GM15510 (cell line): ENCODE data around the gene PRR15.

Experiments used
- POLR2A ChIP-seq: IDR thresholded peaks from 3 replicates; pipeline ENCODE4 v1.6.1; 2011; ENCODE audit warnings: borderline replicate concordance; ENCODE audit not compliant: insufficient read length; ENCODE audit errors: extremely low read depth

Gene PRR15

DNA sequence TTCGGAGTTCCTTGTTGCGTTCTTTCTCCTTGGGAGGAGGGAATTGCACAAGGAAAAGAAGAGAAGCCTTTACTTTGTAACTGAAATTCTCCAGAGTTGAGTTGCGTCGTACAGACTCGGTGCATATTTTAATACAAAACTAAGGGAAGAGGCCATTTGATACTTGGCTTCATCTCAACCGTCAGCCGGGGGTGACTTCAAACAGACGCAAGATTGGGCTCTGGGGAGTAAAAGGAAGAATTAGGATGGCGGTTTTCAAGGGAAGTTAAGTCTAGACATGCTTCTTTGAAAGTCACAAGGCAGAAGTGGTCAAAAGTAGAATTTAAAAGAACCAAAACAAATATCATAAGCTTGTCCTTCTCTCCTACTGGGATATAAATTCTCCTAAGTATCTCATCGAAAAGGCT, 1.6 kb downstream of the PRR15 start:
- no peak for TF ChIP-seq POLR2A

DNA sequence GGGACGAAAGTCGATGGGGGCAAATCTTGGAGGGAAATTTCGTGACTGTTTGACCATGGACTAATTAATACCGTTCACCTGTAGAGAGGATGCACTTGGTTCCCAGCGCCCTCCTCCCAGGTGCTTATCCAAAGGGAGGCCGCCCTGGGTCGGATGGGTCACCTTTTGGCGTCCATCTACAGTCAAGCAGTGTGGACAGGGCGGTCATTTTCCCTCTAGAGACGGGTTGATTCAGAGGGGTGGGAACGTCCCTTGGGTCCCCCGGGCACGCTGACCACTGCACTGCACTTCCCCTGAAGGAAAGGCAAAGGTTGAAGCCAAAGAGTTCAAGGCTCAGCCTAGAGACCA, 2.0 kb downstream of the PRR15 start:
- no peak for TF ChIP-seq POLR2A

DNA sequence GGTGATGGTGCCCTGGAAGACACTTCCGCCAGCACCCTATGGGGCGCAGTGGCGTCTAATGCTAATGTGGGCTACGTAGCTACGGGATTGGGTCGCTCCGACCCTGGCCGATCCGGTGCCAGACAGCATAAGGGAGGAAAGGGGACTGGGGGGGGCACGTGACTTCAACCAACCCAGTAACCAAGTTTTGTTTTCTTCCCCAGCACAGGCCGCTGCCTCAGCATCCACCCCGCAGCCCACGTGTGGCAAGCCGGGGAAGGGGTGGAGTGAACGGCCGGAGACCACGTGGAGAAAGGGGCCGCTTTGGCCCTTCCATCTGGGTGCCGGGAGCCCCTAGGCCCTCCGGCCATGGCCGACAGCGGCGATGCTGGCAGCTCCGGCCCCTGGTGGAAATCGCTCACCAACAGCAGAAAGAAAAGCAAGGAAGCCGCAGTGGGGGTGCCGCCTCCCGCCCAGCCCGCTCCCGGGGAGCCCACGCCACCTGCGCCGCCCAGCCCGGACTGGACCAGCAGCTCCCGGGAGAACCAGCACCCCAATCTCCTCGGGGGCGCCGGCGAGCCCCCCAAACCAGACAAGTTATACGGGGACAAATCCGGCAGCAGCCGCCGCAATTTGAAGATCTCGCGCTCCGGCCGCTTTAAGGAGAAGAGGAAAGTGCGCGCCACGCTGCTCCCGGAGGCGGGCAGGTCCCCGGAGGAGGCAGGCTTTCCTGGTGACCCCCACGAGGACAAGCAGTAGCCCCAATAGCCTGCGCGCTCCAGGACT, 2.5 kb downstream of the PRR15 start:
- no peak for TF ChIP-seq POLR2A

GRCh38 chr7:29567174-29567573, 3.5 kb downstream of the PRR15 start:
- no peak for TF ChIP-seq POLR2A

- no peak for TF ChIP-seq POLR2A
Observed at GRCh38 chr7:29569648-29570047, 6.0 kb downstream of the PRR15 start.

DNA sequence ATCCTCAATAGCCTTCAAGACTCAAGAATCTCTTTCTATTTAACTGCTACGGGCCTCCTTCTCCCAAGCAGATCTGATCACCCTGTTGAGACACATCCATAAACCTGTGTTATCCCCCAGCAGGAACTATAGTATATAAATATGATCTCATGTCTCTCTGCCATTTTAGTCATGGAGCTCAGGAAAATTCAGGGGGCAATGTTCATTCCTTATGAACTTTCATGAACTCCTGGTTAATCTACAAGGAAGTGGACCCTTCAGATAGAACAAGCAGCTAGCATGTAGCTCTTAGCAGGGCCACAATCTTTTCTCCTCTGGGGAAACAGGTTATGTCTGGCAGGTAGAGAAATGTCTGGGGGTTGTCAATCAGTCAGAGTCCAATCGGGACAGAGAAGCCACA, 8.9 kb downstream of the PRR15 start:
- TF ChIP-seq POLR2A: no peak

GRCh38 chr7:29573567-29573966, 9.9 kb downstream of the PRR15 start:
- TF ChIP-seq POLR2A: no peak

DNA sequence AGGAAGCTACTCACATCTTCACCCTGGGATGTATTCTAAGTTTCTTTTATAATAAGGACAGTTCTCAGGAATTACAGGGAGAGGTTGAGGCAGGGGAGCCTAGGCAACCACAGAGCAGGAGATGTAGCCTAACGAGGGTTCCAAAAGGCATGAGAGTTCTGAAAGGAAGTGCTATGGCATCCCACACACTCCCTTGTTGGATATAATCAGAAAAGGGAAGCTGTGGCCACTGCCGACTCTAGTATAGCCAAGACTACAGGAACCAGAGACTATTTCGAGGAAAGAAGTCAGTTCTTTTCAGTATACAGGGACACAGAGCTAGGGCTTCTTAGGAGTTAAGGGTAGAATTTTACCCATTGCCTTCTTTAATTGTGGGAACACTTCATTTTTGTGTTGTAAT, 11.0 kb downstream of the PRR15 start:
- no peak for TF ChIP-seq POLR2A

DNA sequence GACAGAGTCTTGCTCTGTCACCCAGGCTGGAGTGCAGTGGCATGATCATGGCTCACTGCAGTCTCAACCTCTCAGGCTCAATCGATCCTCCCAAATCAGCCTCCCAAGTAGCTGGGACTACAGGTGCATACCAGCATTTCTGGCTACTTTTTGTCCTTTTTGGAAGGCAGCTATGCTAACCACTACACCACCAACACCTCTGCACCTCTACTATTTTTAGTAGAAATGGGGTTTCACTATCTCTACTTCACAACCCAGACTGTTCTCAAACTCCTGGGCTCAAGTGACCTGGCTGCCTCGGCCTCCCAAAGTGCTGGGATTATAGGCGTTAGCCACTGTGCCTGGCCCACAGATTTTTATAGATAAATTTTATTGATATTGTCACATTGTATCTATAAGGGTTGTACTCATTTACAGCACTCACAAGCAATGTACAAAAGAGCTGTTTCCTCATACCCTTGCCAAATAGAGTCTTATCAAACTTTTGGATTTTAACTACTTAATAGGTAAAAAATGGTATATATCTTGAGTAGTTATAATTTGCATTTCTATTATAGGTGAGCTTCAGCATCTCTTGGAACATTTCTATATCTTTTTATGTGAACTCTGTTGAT, 23.7 kb downstream of the PRR15 start:
- no peak for TF ChIP-seq POLR2A

DNA sequence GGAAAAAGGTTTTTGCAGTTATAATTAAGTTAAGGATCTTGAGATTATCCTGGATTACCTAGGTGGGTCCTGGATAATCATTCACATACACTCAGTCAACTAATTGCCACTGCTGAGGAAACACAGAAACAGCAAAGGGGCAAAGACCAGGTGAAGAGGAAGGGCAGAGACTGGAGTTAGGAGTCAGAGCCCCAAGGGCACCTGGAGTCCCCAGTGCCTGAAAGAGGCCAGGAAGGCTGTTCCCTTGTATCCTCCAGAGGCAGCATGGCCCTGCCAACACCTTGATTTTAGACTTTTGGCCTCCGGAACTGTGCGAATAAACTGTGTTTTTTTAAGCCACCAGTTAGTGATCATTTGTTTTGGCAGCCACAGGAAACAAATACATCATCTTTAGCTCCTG, 24.6 kb downstream of the PRR15 start:
- TF ChIP-seq POLR2A: no peak

DNA sequence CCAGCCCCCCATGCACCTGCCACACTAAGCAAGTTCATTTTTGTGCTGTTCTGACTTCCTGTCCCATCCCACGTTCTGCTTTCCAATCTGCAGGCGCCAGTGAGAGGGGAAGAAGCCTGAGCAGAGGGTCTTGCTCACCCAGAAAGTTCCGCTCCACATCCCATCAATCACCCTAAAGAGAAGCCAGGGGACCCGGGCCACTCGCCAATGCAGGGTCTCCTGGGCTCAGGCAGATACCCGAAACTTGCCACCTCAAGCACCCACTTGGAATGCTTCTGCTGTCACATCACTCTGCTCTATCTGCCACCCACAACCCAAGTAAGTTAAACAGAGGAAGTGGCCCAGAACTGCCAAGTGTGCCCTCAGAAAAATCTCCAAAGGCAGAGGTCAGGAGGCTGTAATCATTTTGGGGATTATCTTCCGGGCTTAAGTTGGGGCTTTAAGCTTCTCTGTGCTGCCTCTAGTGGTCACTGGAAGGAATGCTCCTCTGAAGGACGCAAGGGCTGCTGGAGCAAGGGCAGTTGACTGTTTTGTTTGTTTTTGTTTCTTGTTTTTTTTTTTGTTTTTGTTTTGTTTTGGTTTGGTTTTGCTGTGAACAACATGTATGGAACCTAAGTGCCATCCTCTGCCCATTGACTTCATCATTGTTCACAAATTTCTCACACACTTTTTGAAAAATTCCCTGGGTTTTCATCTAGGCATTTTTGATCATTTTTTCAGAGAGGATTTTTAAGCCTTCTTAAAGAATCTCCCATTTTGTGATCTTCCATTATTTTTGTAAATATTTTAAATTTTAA, 25.5 kb downstream of the PRR15 start:
- TF ChIP-seq POLR2A: no peak

- no peak for TF ChIP-seq POLR2A
Observed at GRCh38 chr7:29592866-29593265, 29.2 kb downstream of the PRR15 start.

- TF ChIP-seq POLR2A: no peak
Observed at GRCh38 chr7:29593459-29593858, 29.8 kb downstream of the PRR15 start.

- TF ChIP-seq POLR2A: no peak
Observed at GRCh38 chr7:29596593-29597178, 33.1 kb downstream of the PRR15 start.

- TF ChIP-seq POLR2A: no peak
Observed at GRCh38 chr7:29597266-29597665, 33.6 kb downstream of the PRR15 start.
